Smooth muscle cell (in vitro differentiated cells): ENCODE data around the gene ZNF221. TPM values are rescaled to one million over a fixed set of nuclear protein-coding genes. Genes with fewer than 3 reads are reported as not detected.

Experiments
- DNase-seq: peaks from one replicate; lab custom pipeline; 2025; ENCODE audit not compliant: unreplicated experiment; lab: John Stamatoyannopoulos, UW
- H2AFZ ChIP-seq: fragments of 200-600 bp; sonication (generic); 2 replicates; pipeline ENCODE4 v1.6.0; 2016; ENCODE audit warnings: antibody characterized with exemption, low read depth, mild to moderate bottlenecking
- H3F3A ChIP-seq: fragments of 200-600 bp; sonication (generic); 2 replicates; pipeline ENCODE4 v1.6.0; 2017; ENCODE audit warnings: antibody characterized with exemption, low read depth
- H3K27ac ChIP-seq: fragments of 200-600 bp; sonication (generic); 2 replicates; pipeline ENCODE4 v1.5.1; 2016; ENCODE audit warnings: low read depth, mild to moderate bottlenecking
- H3K27me3 ChIP-seq: fragments of 200-600 bp; sonication (generic); 2 replicates; pipeline ENCODE4 v1.6.1; 2016; ENCODE audit warnings: low read depth, mild to moderate bottlenecking
- H3K36me3 ChIP-seq: fragments of 200-600 bp; sonication (generic); 2 replicates; pipeline ENCODE4 v1.5.1; 2016; ENCODE audit warnings: low read depth
- H3K4me1 ChIP-seq: fragments of 200-600 bp; sonication (generic); 2 replicates; pipeline ENCODE4 v1.5.1; 2016; ENCODE audit warnings: low read depth
- H3K4me2 ChIP-seq: fragments of 200-600 bp; sonication (generic); 2 replicates; pipeline ENCODE4 v1.6.0; 2016; ENCODE audit warnings: mild to moderate bottlenecking
- H3K4me3 ChIP-seq: fragments of 200-600 bp; sonication (generic); 2 replicates; pipeline ENCODE4 v1.5.1; 2016; ENCODE audit warnings: mild to moderate bottlenecking
- H3K79me2 ChIP-seq: fragments of 200-600 bp; sonication (generic); 2 replicates; pipeline ENCODE4 v1.6.0; 2016; ENCODE audit warnings: low read depth, mild to moderate bottlenecking
- H3K9ac ChIP-seq: fragments of 200-600 bp; sonication (generic); 2 replicates; pipeline ENCODE4 v1.6.0; 2016; ENCODE audit warnings: low read depth
- H3K9me3 ChIP-seq: fragments of 200-600 bp; sonication (generic); replicated peaks from 2 replicates; pipeline ENCODE4 v1.5.1; 2016; ENCODE audit warnings: low read depth
- H4K20me1 ChIP-seq: fragments of 200-600 bp; sonication (generic); 2 replicates; pipeline ENCODE4 v1.6.0; 2016; ENCODE audit warnings: low read depth
- WGBS: methylation state at CpG from one replicate; pipeline ENCODE4 v1.1.7; 2016; ENCODE audit warnings: low lambda C conversion rate; 5-methylcytosine and 5-hydroxymethylcytosine counted together
- polyA plus RNA-seq: library from polyadenylated mRNA; unstranded; fragments of >200 nt; fragmentation: Nextera tagmentation; extraction: Ambion mirVana; gene quantifications from 2 replicates; pipeline ENCODE4 v1.2.1, GENCODE V29; 2016
- total RNA-seq: library from RNA; depleted of rRNA; stranded (reverse); fragments of >200 nt; gene quantifications from 2 replicates; pipeline ENCODE4 v1.2.3, GENCODE V29; 2014
- TF ChIP-seq, protein P1 (sequence below): fragments of 200-600 bp; sonication (generic); IDR thresholded peaks from 2 replicates; pipeline ENCODE4 v1.5.1; 2017; ENCODE audit warnings: borderline replicate concordance, mild to moderate bottlenecking, antibody characterized with exemption; ENCODE audit not compliant: insufficient read depth, poor library complexity, severe bottlenecking

The ZNF221 gene
- total and polyA plus RNA-seq, 2 experiments from 2014 or later = 1.3 to 6.6 TPM

DNA sequence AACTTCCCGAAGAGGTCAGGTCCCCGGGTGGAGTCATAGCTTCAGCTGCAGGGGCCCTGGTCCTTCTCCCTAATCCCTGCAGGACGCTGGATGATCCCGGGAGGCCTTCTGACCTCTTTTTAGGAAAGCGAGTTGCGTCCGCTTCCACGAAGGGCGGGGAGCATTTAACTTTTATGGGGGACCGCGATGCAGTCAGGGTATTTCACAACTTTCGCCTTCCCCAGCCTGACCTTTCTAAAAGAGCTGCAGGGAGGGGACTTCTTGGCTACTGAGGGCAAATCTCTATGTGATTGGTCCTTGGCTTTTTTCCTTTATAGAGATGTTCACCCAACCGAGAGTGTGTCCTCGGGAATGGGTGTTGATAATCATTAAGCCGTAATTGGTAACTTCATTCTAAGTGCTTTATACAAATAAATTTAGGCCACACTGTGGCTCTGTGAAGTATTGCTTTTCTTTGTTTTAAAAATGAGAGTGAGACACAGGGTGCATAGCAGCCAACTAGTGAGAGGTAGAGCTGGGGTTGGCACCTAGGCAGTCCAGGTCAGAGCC lies 52.5 kb downstream of the ZNF221 start:
- H3K36me3 ChIP-seq = peaks cover 29% of the 10 kb centered on the region
- DNase-seq = no peak
- H3K9me3 ChIP-seq = peaks cover 7% of the 10 kb centered on the region
- peak overlapping the region; percentile 89 for H3K4me2 ChIP-seq
- H3K27ac ChIP-seq = no peak overlapping the region
- no peaks in the 10 kb centered on the region for H3F3A ChIP-seq
- peaks cover 18% of the 10 kb centered on the region for H3K79me2 ChIP-seq
- H3K27me3 ChIP-seq = no peaks in the 10 kb centered on the region
- peaks cover 11% of the 10 kb centered on the region for H3K4me1 ChIP-seq
- 8% methylated on average over 15 of the region's 15 CpGs for WGBS
- peak overlapping the region; percentile 89 for H2AFZ ChIP-seq
- TF ChIP-seq, protein P1, sequence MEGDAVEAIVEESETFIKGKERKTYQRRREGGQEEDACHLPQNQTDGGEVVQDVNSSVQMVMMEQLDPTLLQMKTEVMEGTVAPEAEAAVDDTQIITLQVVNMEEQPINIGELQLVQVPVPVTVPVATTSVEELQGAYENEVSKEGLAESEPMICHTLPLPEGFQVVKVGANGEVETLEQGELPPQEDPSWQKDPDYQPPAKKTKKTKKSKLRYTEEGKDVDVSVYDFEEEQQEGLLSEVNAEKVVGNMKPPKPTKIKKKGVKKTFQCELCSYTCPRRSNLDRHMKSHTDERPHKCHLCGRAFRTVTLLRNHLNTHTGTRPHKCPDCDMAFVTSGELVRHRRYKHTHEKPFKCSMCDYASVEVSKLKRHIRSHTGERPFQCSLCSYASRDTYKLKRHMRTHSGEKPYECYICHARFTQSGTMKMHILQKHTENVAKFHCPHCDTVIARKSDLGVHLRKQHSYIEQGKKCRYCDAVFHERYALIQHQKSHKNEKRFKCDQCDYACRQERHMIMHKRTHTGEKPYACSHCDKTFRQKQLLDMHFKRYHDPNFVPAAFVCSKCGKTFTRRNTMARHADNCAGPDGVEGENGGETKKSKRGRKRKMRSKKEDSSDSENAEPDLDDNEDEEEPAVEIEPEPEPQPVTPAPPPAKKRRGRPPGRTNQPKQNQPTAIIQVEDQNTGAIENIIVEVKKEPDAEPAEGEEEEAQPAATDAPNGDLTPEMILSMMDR = no peak
- H3K9ac ChIP-seq = peak overlapping the region; percentile 23
- H3K4me3 ChIP-seq = peak overlapping the region; percentile 68
- no peaks in the 10 kb centered on the region for H4K20me1 ChIP-seq

DNA sequence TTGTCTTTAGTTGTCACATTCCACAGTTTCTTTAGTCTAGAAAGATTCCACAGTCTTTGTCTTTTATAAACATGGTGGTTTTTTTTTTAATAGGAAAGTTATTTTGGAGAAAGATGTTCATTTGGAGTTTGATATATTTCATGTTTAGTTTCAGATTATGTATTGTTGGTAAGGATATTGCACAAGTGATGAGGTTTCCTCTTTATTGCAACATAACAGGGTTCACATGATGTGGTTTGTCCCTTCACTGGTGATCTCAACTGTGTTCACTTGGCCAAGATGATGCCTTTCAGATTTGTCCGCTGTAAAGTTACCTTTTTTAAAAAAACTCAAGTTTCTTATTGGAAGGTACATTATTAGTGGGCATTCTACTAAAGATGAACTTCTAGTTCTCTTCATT lies 54.9 kb downstream of the ZNF221 start:
- H3K9me3 ChIP-seq = peaks cover 26% of the 10 kb centered on the region
- H3K9ac ChIP-seq = no peak overlapping the region
- 100% methylated on average over 1 of the region's 1 CpG for WGBS

DNA sequence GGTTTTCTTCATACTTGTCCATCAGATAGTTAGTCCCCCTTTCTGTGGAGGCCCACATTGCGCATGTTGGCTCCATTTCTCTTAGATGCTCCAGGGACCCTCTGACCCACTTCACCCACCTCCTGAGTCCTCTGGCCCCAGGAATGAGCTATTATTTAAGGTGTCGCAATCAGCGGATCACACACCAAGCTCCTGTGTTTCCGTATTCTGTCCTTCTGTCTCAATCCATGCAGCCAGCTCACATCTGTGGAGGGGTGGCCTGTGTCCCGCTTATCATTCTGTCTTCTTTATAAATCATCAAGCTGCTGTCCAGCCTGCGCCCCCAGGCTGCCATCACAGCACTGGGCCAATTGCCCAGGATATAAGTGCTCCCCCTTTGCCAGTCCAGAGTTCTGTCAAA lies 56.4 kb downstream of the ZNF221 start:
- Histone ChIP-seq H2AFZ (no peak overlapping the region), H3K9me3 (peaks cover 35% of the 10 kb centered on the region), H3K4me1 (peaks cover 6% of the 10 kb centered on the region), H3K36me3 (peaks cover 63% of the 10 kb centered on the region), H3K4me3 (no peak overlapping the region), H3K27ac (no peak overlapping the region), H3K27me3 (no peaks in the 10 kb centered on the region), H3K4me2 (no peak overlapping the region), H3K79me2 (peaks cover 18% of the 10 kb centered on the region), H3F3A (no peaks in the 10 kb centered on the region), H4K20me1 (no peaks in the 10 kb centered on the region), H3K9ac (no peak overlapping the region)
- TF ChIP-seq, protein P1 = no peak
- no peak for DNase-seq
- WGBS = 100% methylated on average over 6 of the region's 6 CpGs

More for the DNA sequence above, 54.9 kb downstream of the ZNF221 start:
- no peaks in the 10 kb centered on the region for H4K20me1 ChIP-seq
- TF ChIP-seq, protein P1 = no peak
- no peak overlapping the region for H3K4me3 ChIP-seq
- no peaks in the 10 kb centered on the region for H3F3A ChIP-seq
- no peak overlapping the region for H2AFZ ChIP-seq
- peaks cover 11% of the 10 kb centered on the region for H3K4me1 ChIP-seq
- peaks cover 52% of the 10 kb centered on the region for H3K36me3 ChIP-seq
- H3K4me2 ChIP-seq = no peak overlapping the region
- H3K27ac ChIP-seq = no peak overlapping the region
- peaks cover 18% of the 10 kb centered on the region for H3K79me2 ChIP-seq
- H3K27me3 ChIP-seq = no peaks in the 10 kb centered on the region
- no peak for DNase-seq

DNA sequence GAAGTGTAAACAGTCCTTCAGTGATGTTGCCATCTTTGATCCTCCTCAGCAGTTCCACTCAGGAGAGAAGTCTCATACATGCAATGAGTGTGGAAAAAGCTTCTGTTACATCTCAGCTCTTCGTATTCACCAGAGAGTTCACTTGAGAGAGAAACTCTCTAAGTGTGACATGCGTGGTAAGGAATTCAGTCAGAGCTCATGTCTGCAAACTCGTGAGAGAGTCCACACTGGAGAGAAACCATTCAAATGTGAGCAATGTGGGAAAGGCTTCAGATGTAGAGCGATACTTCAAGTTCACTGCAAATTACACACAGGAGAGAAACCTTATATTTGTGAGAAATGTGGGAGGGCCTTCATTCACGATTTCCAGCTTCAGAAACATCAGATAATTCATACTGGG lies 59.4 kb downstream of the ZNF221 start:
- TF ChIP-seq, protein P1 = no peak
- no peaks in the 10 kb centered on the region for H3F3A ChIP-seq
- WGBS = 93% methylated on average over 5 of the region's 5 CpGs

More for the DNA sequence above, 59.4 kb downstream of the ZNF221 start:
- H2AFZ ChIP-seq = no peak overlapping the region
- H3K4me3 ChIP-seq = no peak overlapping the region
- no peak overlapping the region for H3K27ac ChIP-seq
- H3K79me2 ChIP-seq = peaks cover 6% of the 10 kb centered on the region
- H3K9me3 ChIP-seq = peaks cover 35% of the 10 kb centered on the region
- H3K9ac ChIP-seq = no peak overlapping the region
- DNase-seq = no peak
- no peaks in the 10 kb centered on the region for H3K4me1 ChIP-seq
- no peak overlapping the region for H3K4me2 ChIP-seq
- H4K20me1 ChIP-seq = no peaks in the 10 kb centered on the region
- no peaks in the 10 kb centered on the region for H3K27me3 ChIP-seq
- peaks cover 63% of the 10 kb centered on the region for H3K36me3 ChIP-seq
